Muscle of arm (tissue), 12 donors: ENCODE measurements around the gene EIPR1. TPM values are rescaled to one million over a fixed set of nuclear protein-coding genes. Genes with fewer than 3 reads are reported as not detected.

Source experiments
- DNase-seq: peaks from one replicate; pipeline ENCODE4 v3.0.0-alpha.2; 2013
- polyA plus RNA-seq, 12 donors: library from polyadenylated mRNA; unstranded; fragments of 120-200 nt; gene quantifications; one replicate each; pipeline ENCODE4 v1.2.1, GENCODE V29; 2013; ENCODE audit not compliant: insufficient read length in 12 of 12

Gene EIPR1
- polyA plus RNA-seq, 12 donors, result 13.8 to 28.9 (median 16.1) TPM; not detected in 1

DNA sequence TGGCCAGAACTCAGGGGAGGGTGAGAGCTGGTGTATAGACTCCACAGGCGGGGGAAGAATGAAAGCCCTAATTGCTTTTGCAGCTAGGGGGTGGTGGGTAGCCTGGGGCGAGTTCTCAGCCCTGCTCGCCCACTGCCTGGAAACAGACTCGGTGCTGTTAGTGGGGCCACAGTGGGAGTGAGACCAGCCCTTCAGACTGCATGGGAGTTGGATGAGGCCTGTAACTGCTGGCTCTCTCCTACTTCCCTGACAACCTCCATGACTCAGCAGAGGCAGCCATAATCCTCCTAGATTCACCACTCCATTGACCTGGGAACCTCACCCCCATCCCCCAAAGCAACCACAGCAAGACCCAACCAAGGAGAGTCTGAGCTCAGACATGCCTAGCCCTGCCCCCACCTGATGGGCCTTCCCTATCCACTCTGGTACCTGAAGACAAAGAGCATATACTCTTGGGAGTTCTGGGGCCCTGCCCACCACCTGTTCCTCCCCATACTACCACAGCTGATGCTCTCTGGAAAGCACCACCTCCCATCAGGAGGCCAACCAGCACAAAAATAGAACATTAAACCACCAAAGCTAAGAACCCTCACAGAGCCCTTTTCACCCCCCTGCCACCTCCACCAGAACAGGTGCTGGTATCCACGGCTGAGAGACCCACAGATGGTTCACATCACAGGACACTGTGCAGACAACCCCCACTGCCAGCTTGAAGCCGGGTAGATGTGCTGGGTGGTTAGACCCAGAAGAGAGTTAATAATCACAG lies 226.3 kb downstream of the EIPR1 start:
- no peak for DNase-seq

- no peak for DNase-seq
These were observed 228.0 kb downstream of the EIPR1 start for GRCh38 chr2:3149441-3150217.

GRCh38 chr2:3148716-3149115 lies 228.9 kb downstream of the EIPR1 start:
- DNase-seq, result no peak

DNA sequence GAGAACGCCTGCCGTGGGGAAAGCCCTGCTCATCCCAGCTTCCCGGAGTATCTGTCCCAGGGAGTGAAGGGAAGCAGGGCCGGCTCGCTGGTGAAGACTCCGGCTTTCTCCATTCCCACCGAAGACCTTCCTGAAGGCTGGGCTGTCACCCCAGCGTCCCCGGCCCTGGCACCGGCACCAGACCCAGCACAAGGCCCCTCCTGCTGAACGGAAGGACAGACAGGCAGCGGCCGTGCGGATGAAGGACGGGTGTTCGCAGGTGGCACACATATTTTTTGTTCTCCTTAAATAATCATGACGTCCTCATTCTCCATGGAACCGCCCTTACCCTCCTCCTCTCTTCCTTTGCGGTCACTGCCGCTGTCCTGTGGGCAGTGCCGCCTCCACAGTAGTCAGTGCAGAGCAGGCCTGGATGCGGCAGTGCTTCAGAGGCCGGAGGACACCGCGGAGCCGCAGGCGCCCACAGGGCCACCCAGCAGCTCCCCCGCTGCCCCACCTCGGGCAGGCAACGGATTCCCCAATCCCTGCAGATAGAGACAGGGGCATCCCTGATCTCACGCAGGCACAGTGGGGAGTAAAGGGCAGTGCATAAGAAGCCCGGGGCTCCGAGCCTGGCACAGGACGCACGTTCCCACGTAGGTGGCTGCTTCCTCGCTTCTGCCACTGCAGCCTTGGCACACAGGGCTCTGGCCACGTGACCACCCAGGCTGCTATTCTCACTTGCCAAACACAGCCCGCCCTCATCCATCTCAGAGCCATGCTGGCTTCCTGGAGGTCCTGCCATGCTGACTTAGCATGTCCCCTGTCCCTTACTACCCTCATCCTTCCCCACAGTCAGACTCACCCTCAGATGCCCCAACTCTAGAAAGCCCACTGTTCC lies 229.7 kb downstream of the EIPR1 start:
- DNase-seq, result no peak

GRCh38 chr2:3146772-3147650 lies 230.6 kb downstream of the EIPR1 start:
- DNase-seq, result no peak

- no peak for DNase-seq
These were observed 231.4 kb downstream of the EIPR1 start for GRCh38 chr2:3146175-3146574.

DNA sequence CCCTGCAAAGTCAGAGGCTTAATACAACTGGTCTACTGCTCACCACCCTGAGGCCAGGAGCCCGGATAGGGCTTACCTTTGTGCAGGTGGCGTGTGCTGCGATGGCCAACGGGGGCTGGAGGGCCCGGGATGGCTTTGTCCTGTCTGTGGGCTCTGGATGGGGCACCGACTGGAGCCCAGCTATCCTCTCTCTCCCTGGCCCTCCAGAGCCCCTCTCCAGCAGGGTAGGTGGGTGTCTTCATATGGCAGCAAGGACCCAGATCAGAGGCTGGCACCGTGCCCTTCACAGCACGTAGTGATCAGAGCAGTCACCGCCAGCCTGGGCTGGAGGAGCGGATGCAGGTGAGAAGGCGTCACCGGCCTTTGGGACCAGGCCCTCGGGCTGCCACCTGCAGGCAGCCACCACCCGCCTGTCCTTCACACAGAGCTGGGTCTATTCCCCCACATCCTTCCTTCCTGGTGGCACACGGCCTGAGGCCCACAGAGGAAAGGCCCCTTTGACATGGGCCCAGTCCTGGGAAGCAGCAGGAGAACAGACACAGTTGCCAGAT lies 232.1 kb downstream of the EIPR1 start:
- no peak for DNase-seq

DNA sequence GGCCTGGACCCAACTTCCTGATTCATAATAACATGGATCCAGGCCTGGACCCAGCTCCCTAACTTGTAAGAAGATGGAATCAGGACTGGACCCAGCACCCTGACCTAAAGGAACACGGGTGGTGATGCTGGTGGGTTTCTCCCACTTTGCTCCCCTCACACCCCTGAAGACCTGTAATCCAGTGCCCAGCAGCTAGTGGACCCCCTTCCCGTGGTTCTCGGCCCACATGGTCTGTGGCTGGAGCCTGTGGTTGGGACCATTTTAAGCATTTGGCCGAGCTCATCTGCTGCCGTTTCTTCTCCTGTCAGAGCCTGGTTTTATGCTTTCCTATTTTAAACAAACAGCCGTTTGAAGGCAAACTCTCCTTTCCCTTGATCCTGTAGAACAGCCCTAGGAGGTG lies 232.8 kb downstream of the EIPR1 start:
- no peak for DNase-seq

DNA sequence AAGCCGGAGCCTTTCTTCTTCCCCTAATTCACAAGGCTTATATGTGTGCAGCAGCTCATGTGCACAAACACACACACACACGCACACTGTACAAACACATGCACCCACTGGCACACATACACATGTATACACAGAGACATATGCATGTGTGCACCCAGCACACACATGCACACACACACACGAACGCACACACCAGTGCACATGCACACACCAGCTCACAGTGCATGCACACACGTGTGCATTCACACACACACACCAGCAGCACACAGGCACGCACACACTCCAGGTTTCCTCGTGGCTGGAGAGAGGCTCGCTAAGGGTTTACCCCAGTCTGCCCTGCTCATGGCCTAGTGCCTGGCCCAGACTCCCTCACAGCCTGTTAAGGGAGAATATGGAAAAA lies 234.0 kb downstream of the EIPR1 start:
- DNase-seq, result no peak

GRCh38 chr2:3142961-3143571 lies 234.6 kb downstream of the EIPR1 start:
- DNase-seq, result no peak

DNA sequence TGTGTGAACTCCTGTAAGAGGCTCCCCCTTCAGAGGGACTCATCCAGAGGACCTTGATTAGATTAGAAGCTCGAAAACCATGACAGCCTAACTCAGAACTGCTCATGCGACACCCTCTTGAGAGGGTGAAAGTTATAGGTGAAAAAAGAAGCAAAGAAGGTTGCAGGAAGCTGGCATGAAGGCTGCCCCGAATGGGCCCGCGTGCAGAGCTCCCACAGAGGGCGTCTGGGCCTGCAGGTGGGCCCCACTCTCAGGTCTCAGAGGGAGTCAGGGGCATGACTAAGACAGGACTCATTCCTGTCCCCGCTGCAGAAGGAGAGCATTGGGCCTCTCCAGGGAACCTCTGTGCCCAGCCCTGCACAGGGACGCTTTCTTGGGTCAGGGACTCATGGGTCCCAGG lies 235.4 kb downstream of the EIPR1 start:
- no peak for DNase-seq

- DNase-seq, result no peak
These were observed 235.9 kb downstream of the EIPR1 start for GRCh38 chr2:3141696-3142095.

GRCh38 chr2:3139906-3140305 lies 237.7 kb downstream of the EIPR1 start:
- no peak for DNase-seq

Other genes with a start within 250 kb of the EIPR1 start
- gene TRAPPC12, start 1.9 kb upstream of the EIPR1 start, polyA plus RNA-seq, result 10 to 100 TPM in 11 of 12 donors, not detected in 1; 55.0 to 94.5 (median 63.4) TPM
- 10 to 100 TPM in 11 of 12 donors, not detected in 1; 43.1 to 73.4 (median 62.7) TPM for gene ADI1, start 141.7 kb upstream of the EIPR1 start, polyA plus RNA-seq
- 10 to 100 TPM in 11 of 12 donors, not detected in 1; 10.1 to 21.0 (median 18.9) TPM for gene RNASEH1, start 180.5 kb upstream of the EIPR1 start, polyA plus RNA-seq
- 1,000 to 10,000 TPM in 11 of 12 donors, 100 to 1,000 TPM in 1; 853 to 2,230 (median 1,926) TPM for gene RPS7, start 197.4 kb upstream of the EIPR1 start, polyA plus RNA-seq
- gene COLEC11, start 217.3 kb upstream of the EIPR1 start, polyA plus RNA-seq, result 1 to 10 TPM in 1 of 12 donors, under 1 TPM in 7, not detected in 4; 0.23 to 1.3 (median 0.38) TPM